GM12878 (cell line): ENCODE data around the gene SF3B6. TPM values are rescaled to one million over a fixed set of nuclear protein-coding genes. Genes with fewer than 3 reads are reported as not detected.
A peak's percentile ranks its signal among the peaks of the same experiment; 100 is the strongest.

ENCODE experiments used
- ASH2L ChIP-seq: fragments of 300-600, 200-600 bp; sonication (generic); IDR thresholded peaks from 2 replicates; pipeline ENCODE4 v1.6.1; 2017; ENCODE audit warnings: low read depth, mild to moderate bottlenecking, borderline replicate concordance
- ATF7 ChIP-seq: fragments of 450-650 bp; IDR thresholded peaks from 2 replicates; pipeline ENCODE4 v1.6.1; 2016; ENCODE audit warnings: low read depth, mild to moderate bottlenecking
- CBX3 ChIP-seq: fragments of 200-600 bp; sonication (generic); IDR thresholded peaks from 2 replicates; pipeline ENCODE4 v1.6.1; 2016; ENCODE audit warnings: low read depth, borderline replicate concordance
- DPF2 ChIP-seq: fragments of 450-650 bp; IDR thresholded peaks from 2 replicates; pipeline ENCODE4 v1.6.1; 2017; ENCODE audit warnings: mild to moderate bottlenecking
- JUND ChIP-seq: IDR thresholded peaks from 2 replicates; pipeline ENCODE4 v1.6.1; 2012; ENCODE audit warnings: low read depth, mild to moderate bottlenecking, low read length, improper control_type of control experiment, moderate library complexity
- MAX ChIP-seq: IDR thresholded peaks from 2 replicates; pipeline ENCODE4 v1.6.1; 2012; ENCODE audit warnings: low read depth, low read length, improper control_type of control experiment
- MEF2B ChIP-seq: fragments of 450-650 bp; IDR thresholded peaks from 2 replicates; pipeline ENCODE4 v1.6.1; 2018; ENCODE audit warnings: mild to moderate bottlenecking, moderate library complexity; ENCODE audit not compliant: partially characterized antibody, poor library complexity, severe bottlenecking
- MYB ChIP-seq: fragments of 150-350 bp; IDR thresholded peaks from 2 replicates; pipeline ENCODE4 v1.6.1; 2014; ENCODE audit warnings: mild to moderate bottlenecking, low read depth, low read length, borderline replicate concordance
- NKRF ChIP-seq: fragments of 450-650 bp; conservative IDR thresholded peaks from 2 replicates; pipeline ENCODE4 v1.6.1; 2017; ENCODE audit warnings: mild to moderate bottlenecking, moderate library complexity
- PAX5 ChIP-seq: IDR thresholded peaks from 2 replicates; pipeline ENCODE4 v1.6.1; 2011; ENCODE audit warnings: low read depth, low read length, borderline replicate concordance
- POLR2AphosphoS2 ChIP-seq: IDR thresholded peaks from 2 replicates; pipeline ENCODE4 v1.6.1; 2011; ENCODE audit warnings: low read depth, mild to moderate bottlenecking, low read length, improper control_type of control experiment, moderate library complexity
- SKIL ChIP-seq: fragments of 450-650 bp; IDR thresholded peaks from 2 replicates; pipeline ENCODE4 v1.6.1; 2017; ENCODE audit warnings: mild to moderate bottlenecking, low read depth, inconsistent platforms; ENCODE audit not compliant: poor library complexity, severe bottlenecking
- STAT1 ChIP-seq: fragments of 450-650 bp; conservative IDR thresholded peaks from 2 replicates; pipeline ENCODE4 v1.6.1; 2014; ENCODE audit warnings: antibody characterized with exemption, mild to moderate bottlenecking
- TAF1 ChIP-seq: IDR thresholded peaks from 2 replicates; pipeline ENCODE4 v1.6.1; 2011; ENCODE audit warnings: mild to moderate bottlenecking, low read depth, low read length, borderline replicate concordance
- TARDBP ChIP-seq: IDR thresholded peaks from 2 replicates; pipeline ENCODE4 v1.6.1; 2016; ENCODE audit warnings: borderline replicate concordance
- ZNF207 ChIP-seq: fragments of 450-650 bp; IDR thresholded peaks from 2 replicates; pipeline ENCODE4 v1.6.1; 2014; ENCODE audit warnings: antibody characterized with exemption, mild to moderate bottlenecking, borderline replicate concordance
- polyA plus RNA-seq, 11 experiments: library from polyadenylated mRNA; depleted of rRNA in 4 of 11; unstranded in 6 of 11; stranded (reverse) in 5 of 11; fragments of >200 nt; fragmentation: Nextera tagmentation in 4 of 11; fragmentation: Illumina TruSeq in 1 of 11; extraction: Ambion mirVana in 4 of 11; extraction: Trizol in 1 of 11; gene quantifications; 1 replicate in 1 of 11; 2 replicates in 10 of 11; pipeline versions ENCODE4 v1.2.1 to v1.2.3, GENCODE V29; 2011 to 2016; ENCODE audit warnings: inconsistent platforms in 2 of 11, missing spikeins in 2 of 11, low read depth in 1 of 11
- total RNA-seq, 4 experiments: library from RNA; depleted of rRNA in 3 of 4; stranded (reverse); fragments of >200 nt in 3 of 4; fragmentation: Illumina TruSeq in 1 of 4; extraction: Trizol in 1 of 4; gene quantifications; 2 replicates each; pipeline versions ENCODE4 v1.2.1 to v1.2.3, GENCODE V29; 2013 to 2021
- TF ChIP-seq, protein P1 (sequence below): IDR thresholded peaks from 2 replicates; pipeline ENCODE4 v1.6.1; 2011; ENCODE audit warnings: low read depth, low read length, improper control_type of control experiment, borderline replicate concordance
- TF ChIP-seq, protein P2 (sequence below): fragments of 450-650 bp; formaldehyde crosslinking; IDR thresholded peaks from 2 replicates; pipeline ENCODE4 v1.5.0; 2022; ENCODE audit warnings: mild to moderate bottlenecking, missing genetic modification characterization

Gene SF3B6
- total and polyA plus RNA-seq, 10 of the 15 experiments (the other 5 are each of a cell fraction or from before 2014, with no cell fraction given): 118 to 584 (median 270) TPM

DNA sequence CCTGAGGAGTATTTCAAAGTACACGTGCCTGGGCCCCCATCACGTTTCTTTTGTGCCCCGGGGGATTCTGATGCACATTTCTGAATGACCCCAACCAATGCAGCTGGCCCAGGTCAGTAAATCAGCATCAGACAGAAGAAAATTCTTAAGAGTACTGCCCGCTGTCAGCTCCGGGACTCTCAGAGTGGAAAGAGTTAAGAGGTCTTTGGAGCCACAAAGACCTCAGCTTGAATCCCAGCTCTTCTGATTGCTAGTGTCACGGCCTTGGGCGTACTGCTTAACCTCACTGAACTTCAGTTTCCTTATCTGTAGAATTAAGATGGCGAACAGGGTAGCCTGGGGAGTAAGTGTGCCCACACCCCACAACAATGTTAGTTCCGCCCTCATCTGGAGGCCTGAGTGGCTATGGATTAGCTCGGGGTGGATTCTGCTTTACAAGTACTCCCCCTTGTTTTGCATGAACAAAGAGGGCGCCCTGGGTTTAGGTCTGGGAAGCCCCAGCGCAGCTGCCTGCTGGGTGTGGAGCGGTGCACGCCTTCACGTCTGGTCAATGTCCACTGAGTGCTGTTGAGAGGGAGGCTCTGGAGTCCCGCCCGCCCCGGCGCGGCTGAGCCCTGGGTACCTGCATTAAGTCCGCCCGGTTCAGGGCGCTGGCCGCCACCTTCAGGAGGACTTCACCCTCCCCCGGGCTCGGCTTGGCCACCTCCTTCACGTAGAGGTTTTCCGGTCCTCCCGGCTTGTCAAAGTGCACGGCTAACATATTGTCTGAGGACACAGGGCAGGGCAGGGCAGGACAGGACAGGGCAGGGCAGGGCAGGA lies 7.7 kb upstream of the SF3B6 start (continued):
- TF ChIP-seq SKIL (no peak), CBX3 (no peak), DPF2 (peak; percentile 64; the same call in 1 of the 2 replicates), TARDBP (no peak), ASH2L (no peak), MYB (no peak), POLR2AphosphoS2 (no peak), ATF7 (0 out of 2 replicates have a peak, but pooled peaks have one; percentile 18), STAT1 (no peak), TAF1 (peak; percentile 62; the same call in 1 of the 2 replicates), ZNF207 (0 out of 2 replicates have a peak, but pooled peaks have one; percentile 59), NKRF (peak; percentile 90), MEF2B (no peak), PAX5 (0 out of 2 replicates have a peak, but pooled peaks have one; percentile 9), JUND (no peak), MAX (peak; percentile 58)
- TF ChIP-seq, protein P1, sequence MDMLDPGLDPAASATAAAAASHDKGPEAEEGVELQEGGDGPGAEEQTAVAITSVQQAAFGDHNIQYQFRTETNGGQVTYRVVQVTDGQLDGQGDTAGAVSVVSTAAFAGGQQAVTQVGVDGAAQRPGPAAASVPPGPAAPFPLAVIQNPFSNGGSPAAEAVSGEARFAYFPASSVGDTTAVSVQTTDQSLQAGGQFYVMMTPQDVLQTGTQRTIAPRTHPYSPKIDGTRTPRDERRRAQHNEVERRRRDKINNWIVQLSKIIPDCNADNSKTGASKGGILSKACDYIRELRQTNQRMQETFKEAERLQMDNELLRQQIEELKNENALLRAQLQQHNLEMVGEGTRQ: no peak
- TF ChIP-seq, protein P2, sequence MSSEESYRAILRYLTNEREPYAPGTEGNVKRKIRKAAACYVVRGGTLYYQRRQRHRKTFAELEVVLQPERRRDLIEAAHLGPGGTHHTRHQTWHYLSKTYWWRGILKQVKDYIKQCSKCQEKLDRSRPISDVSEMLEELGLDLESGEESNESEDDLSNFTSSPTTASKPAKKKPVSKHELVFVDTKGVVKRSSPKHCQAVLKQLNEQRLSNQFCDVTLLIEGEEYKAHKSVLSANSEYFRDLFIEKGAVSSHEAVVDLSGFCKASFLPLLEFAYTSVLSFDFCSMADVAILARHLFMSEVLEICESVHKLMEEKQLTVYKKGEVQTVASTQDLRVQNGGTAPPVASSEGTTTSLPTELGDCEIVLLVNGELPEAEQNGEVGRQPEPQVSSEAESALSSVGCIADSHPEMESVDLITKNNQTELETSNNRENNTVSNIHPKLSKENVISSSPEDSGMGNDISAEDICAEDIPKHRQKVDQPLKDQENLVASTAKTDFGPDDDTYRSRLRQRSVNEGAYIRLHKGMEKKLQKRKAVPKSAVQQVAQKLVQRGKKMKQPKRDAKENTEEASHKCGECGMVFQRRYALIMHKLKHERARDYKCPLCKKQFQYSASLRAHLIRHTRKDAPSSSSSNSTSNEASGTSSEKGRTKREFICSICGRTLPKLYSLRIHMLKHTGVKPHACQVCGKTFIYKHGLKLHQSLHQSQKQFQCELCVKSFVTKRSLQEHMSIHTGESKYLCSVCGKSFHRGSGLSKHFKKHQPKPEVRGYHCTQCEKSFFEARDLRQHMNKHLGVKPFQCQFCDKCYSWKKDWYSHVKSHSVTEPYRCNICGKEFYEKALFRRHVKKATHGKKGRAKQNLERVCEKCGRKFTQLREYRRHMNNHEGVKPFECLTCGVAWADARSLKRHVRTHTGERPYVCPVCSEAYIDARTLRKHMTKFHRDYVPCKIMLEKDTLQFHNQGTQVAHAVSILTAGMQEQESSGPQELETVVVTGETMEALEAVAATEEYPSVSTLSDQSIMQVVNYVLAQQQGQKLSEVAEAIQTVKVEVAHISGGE (CRISPR knock-in tag): no peak
